H9 (cell line): Measurements from ENCODE around the gene RCAN2. TPM values are rescaled to one million over a fixed set of nuclear protein-coding genes. Genes with fewer than 3 reads are reported as not detected.

Experiments
- DNase-seq: peaks from one replicate; pipeline ENCODE4 v3.0.0-alpha.2; 2017
- H2AFZ ChIP-seq: one replicate; pipeline ENCODE4 v1.6.1; 2013; ENCODE audit warnings: mild to moderate bottlenecking, low read length, control low read depth, moderate library complexity
- H2AK5ac ChIP-seq: 2 replicates; pipeline ENCODE4 v1.6.1; 2013; ENCODE audit warnings: low read length, control low read depth, mixed read lengths; ENCODE audit not compliant: insufficient read length
- H2BK120ac ChIP-seq: one replicate; pipeline ENCODE4 v1.6.1; 2013; ENCODE audit warnings: low read depth, mild to moderate bottlenecking, low read length, control low read depth, inconsistent platforms; ENCODE audit not compliant: poor library complexity, severe bottlenecking
- H2BK12ac ChIP-seq: 2 replicates; pipeline ENCODE4 v1.6.1; 2013; ENCODE audit warnings: low read length, control low read depth, mixed read lengths, low read depth; ENCODE audit not compliant: insufficient read length
- H2BK15ac ChIP-seq: 2 replicates; pipeline ENCODE4 v1.6.1; 2013; ENCODE audit warnings: low read depth, low read length, control low read depth
- H2BK20ac ChIP-seq: one replicate; pipeline ENCODE4 v1.6.1; 2013; ENCODE audit warnings: low read depth, mild to moderate bottlenecking, low read length, control low read depth, inconsistent platforms; ENCODE audit not compliant: poor library complexity, severe bottlenecking
- H2BK5ac ChIP-seq: 2 replicates; pipeline ENCODE4 v1.6.1; 2013; ENCODE audit warnings: low read length, control low read depth, mixed read lengths; ENCODE audit not compliant: insufficient read length
- H3K14ac ChIP-seq: 2 replicates; pipeline ENCODE4 v1.6.1; 2013; ENCODE audit warnings: low read length, control low read depth; ENCODE audit not compliant: insufficient read depth
- H3K18ac ChIP-seq: 2 replicates; pipeline ENCODE4 v1.6.1; 2013; ENCODE audit warnings: low read depth, mild to moderate bottlenecking, mixed read lengths, low read length, control low read depth; ENCODE audit not compliant: insufficient read length
- H3K23ac ChIP-seq: 2 replicates; pipeline ENCODE4 v1.6.1; 2013; ENCODE audit warnings: low read length, control low read depth, mixed read lengths, low read depth; ENCODE audit not compliant: insufficient read length
- H3K23me2 ChIP-seq: 2 replicates; pipeline ENCODE4 v1.6.1; 2013; ENCODE audit warnings: low read depth, mild to moderate bottlenecking, mixed read lengths, low read length, control low read depth; ENCODE audit not compliant: insufficient read length, poor library complexity, severe bottlenecking
- H3K27ac ChIP-seq: 2 replicates; pipeline ENCODE4 v1.5.1; 2013; ENCODE audit warnings: low read length, control low read depth, mixed read lengths, low read depth; ENCODE audit not compliant: insufficient read length
- H3K27me3 ChIP-seq: 2 replicates; pipeline ENCODE4 v1.6.1; 2013; ENCODE audit warnings: low read length, control low read depth, inconsistent platforms; ENCODE audit not compliant: insufficient read depth
- H3K4ac ChIP-seq: 2 replicates; pipeline ENCODE4 v1.6.1; 2013; ENCODE audit warnings: low read depth, mild to moderate bottlenecking, control low read depth, inconsistent platforms, low read length, moderate library complexity
- H3K4me1 ChIP-seq: 2 replicates; pipeline ENCODE4 v1.6.1; 2013; ENCODE audit warnings: low read length, control low read depth, inconsistent platforms; ENCODE audit not compliant: insufficient read depth
- H3K4me2 ChIP-seq: 2 replicates; pipeline ENCODE4 v1.6.1; 2013; ENCODE audit warnings: low read length, control low read depth, mixed read lengths; ENCODE audit not compliant: insufficient read length, insufficient read depth
- H3K56ac ChIP-seq: 2 replicates; pipeline ENCODE4 v1.6.1; 2013; ENCODE audit warnings: low read depth, mild to moderate bottlenecking, mixed read lengths, low read length, control low read depth; ENCODE audit not compliant: insufficient read length
- H3K79me1 ChIP-seq: 2 replicates; pipeline ENCODE4 v1.6.1; 2013; ENCODE audit warnings: low read depth, mild to moderate bottlenecking, moderate library complexity, low read length, control low read depth, inconsistent platforms; ENCODE audit not compliant: insufficient read depth, poor library complexity, severe bottlenecking
- H3K79me2 ChIP-seq: 2 replicates; pipeline ENCODE4 v1.6.1; 2013; ENCODE audit warnings: low read length, control low read depth, inconsistent platforms; ENCODE audit not compliant: insufficient read depth
- H3K9ac ChIP-seq: 2 replicates; pipeline ENCODE4 v1.6.1; 2013; ENCODE audit warnings: low read length, control low read depth, mixed read lengths; ENCODE audit not compliant: insufficient read length; ENCODE audit errors: extremely low read depth
- H3K9me3 ChIP-seq: one replicate; pipeline ENCODE4 v1.6.1; 2013; ENCODE audit warnings: low read depth, low read length, inconsistent platforms; ENCODE audit not compliant: control insufficient read depth
- H3T11ph ChIP-seq: one replicate; pipeline ENCODE4 v1.6.1; 2013; ENCODE audit warnings: mild to moderate bottlenecking, low read length, control low read depth, inconsistent platforms
- H4K20me1 ChIP-seq: one replicate; pipeline ENCODE4 v1.6.1; 2013; ENCODE audit not compliant: control insufficient read depth, insufficient read length, insufficient read depth
- H4K5ac ChIP-seq: 2 replicates; pipeline ENCODE4 v1.6.1; 2013; ENCODE audit warnings: low read depth, mild to moderate bottlenecking, mixed read lengths, low read length, control low read depth; ENCODE audit not compliant: insufficient read length
- H4K8ac ChIP-seq: replicated peaks from 2 replicates; pipeline ENCODE4 v1.6.1; 2013; ENCODE audit warnings: low read length, control low read depth, mixed read lengths, low read depth; ENCODE audit not compliant: insufficient read length
- H4K91ac ChIP-seq: 2 replicates; pipeline ENCODE4 v1.6.1; 2013; ENCODE audit warnings: low read depth, mild to moderate bottlenecking, moderate library complexity, mixed read lengths, low read length, control low read depth; ENCODE audit not compliant: insufficient read length
- H3K27ac Mint-ChIP-seq, 3 experiments: 2 replicates in 2 of 3; 3 replicates in 1 of 3; pipeline ENCODE4 v1.8.0; 2020 to 2021; ENCODE audit warnings: mixed read lengths in 3 of 3, mild to moderate bottlenecking in 1 of 3, moderate library complexity in 1 of 3
- H3K27me3 Mint-ChIP-seq: 2 replicates; pipeline ENCODE4 v1.8.0; 2021; ENCODE audit warnings: low read depth, mild to moderate bottlenecking, moderate library complexity, mixed read lengths
- H3K36me3 Mint-ChIP-seq, 3 experiments: 2 replicates in 2 of 3; 3 replicates in 1 of 3; pipeline ENCODE4 v1.8.0; 2020 to 2021; ENCODE audit warnings: low read depth in 3 of 3, mixed read lengths in 3 of 3; ENCODE audit not compliant: insufficient read depth in 1 of 3
- H3K4me1 Mint-ChIP-seq, 2 experiments: 2 replicates each; pipeline ENCODE4 v1.8.0; 2020; ENCODE audit warnings: mixed read lengths in 2 of 2
- H3K4me3 Mint-ChIP-seq, 2 experiments: 2 replicates in 1 of 2; 3 replicates in 1 of 2; pipeline ENCODE4 v1.8.0; 2020 to 2021; ENCODE audit warnings: mild to moderate bottlenecking in 2 of 2, mixed read lengths in 2 of 2, moderate library complexity in 1 of 2
- H3K9me3 Mint-ChIP-seq, 2 experiments: 2 replicates in 1 of 2; 3 replicates in 1 of 2; pipeline ENCODE4 v1.8.0; 2020; ENCODE audit warnings: mild to moderate bottlenecking in 2 of 2, mixed read lengths in 2 of 2, moderate library complexity in 1 of 2
- WGBS: extraction: QIAGEN DNeasy Blood & Tissue Kit; methylation state at CpG from one replicate; pipeline ENCODE4 v1.1.7; 2013; ENCODE audit warnings: missing lambda C conversion rate, low lambda C conversion rate, mixed read lengths; ENCODE audit not compliant: insufficient read length; ENCODE audit errors: extremely low coverage; 5-methylcytosine and 5-hydroxymethylcytosine counted together
- total RNA-seq: library from RNA; stranded (reverse); gene quantifications from 2 replicates; pipeline ENCODE4 v1.2.1, GENCODE V29; 2021
- TF ChIP-seq, protein P1 (sequence below): fragments of 200-600 bp; sonication (generic); conservative IDR thresholded peaks from 3 replicates; pipeline ENCODE4 v1.8.0; 2021; ENCODE audit warnings: antibody characterized with exemption, mild to moderate bottlenecking

RCAN2 gene
- total RNA-seq, 1 experiment from 2014 or later, result 3.0 TPM

DNA sequence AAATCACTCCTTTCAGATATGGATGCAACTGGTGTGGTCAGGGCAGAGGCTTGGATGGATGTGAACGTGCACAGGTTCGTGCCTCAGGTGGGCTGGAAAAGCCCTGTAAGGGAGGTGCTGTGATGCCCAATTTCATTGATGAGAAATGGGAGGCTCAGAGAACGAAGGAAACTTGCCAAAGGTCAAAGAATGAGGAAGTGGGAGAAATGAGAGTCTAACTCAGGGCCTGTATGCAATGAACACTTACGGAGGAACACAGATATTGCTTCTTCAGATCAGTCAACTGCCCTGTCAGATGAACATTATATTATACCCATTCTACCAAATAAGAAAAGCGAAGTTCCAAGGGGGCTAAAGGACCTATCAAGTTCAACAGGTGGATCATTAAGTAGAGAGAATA lies 134.7 kb downstream of the RCAN2 start:
- H3K27ac ChIP-seq, result no peak overlapping the region
- H4K20me1 ChIP-seq, result no peaks in the 10 kb centered on the region
- H2BK120ac ChIP-seq, result no peak overlapping the region
- WGBS, result no CpG with 5 or more reads among the region's 5 CpGs
- no peak for DNase-seq
- TF ChIP-seq, protein P1, sequence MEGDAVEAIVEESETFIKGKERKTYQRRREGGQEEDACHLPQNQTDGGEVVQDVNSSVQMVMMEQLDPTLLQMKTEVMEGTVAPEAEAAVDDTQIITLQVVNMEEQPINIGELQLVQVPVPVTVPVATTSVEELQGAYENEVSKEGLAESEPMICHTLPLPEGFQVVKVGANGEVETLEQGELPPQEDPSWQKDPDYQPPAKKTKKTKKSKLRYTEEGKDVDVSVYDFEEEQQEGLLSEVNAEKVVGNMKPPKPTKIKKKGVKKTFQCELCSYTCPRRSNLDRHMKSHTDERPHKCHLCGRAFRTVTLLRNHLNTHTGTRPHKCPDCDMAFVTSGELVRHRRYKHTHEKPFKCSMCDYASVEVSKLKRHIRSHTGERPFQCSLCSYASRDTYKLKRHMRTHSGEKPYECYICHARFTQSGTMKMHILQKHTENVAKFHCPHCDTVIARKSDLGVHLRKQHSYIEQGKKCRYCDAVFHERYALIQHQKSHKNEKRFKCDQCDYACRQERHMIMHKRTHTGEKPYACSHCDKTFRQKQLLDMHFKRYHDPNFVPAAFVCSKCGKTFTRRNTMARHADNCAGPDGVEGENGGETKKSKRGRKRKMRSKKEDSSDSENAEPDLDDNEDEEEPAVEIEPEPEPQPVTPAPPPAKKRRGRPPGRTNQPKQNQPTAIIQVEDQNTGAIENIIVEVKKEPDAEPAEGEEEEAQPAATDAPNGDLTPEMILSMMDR, result no peak
- H3K9ac ChIP-seq, result no peak overlapping the region
- H3T11ph ChIP-seq, result no peak overlapping the region
- H3K4ac ChIP-seq, result no peak overlapping the region
- no peaks in the 10 kb centered on the region for H3K27me3 ChIP-seq
- H2BK15ac ChIP-seq, result no peak overlapping the region
- no peak overlapping the region for H3K14ac ChIP-seq
- no peak overlapping the region for H2AFZ ChIP-seq
- H3K79me2 ChIP-seq, result no peaks in the 10 kb centered on the region
- Mint-ChIP-seq H3K4me3 (no peak overlapping the region), H3K9me3 (no peaks in the 10 kb centered on the region), H3K36me3 (0 out of 7 replicates have a peak, but pooled peaks cover 0 to 3% (median 0%) of the 10 kb centered on the region in 3 experiments), H3K4me1 (peaks cover 18 to 29% of the 10 kb centered on the region in 2 experiments), H3K27ac (no peak overlapping the region), H3K27me3 (peaks cover 6% of the 10 kb centered on the region)
- H3K56ac ChIP-seq, result no peak overlapping the region
- H3K9me3 ChIP-seq, result no peaks in the 10 kb centered on the region
- H4K8ac ChIP-seq, result no peak overlapping the region
- H3K4me2 ChIP-seq, result no peak overlapping the region
- no peak overlapping the region for H4K5ac ChIP-seq
- H3K23me2 ChIP-seq, result no peaks in the 10 kb centered on the region
- H2BK5ac ChIP-seq, result no peak overlapping the region
- peaks cover 14% of the 10 kb centered on the region; the same call in 1 of the 2 replicates for H3K4me1 ChIP-seq
- H2AK5ac ChIP-seq, result no peak overlapping the region
- H3K23ac ChIP-seq, result no peak overlapping the region
- no peaks in the 10 kb centered on the region for H3K79me1 ChIP-seq
- H2BK12ac ChIP-seq, result no peak overlapping the region
- H4K91ac ChIP-seq, result no peak overlapping the region
- H2BK20ac ChIP-seq, result no peak overlapping the region
- no peak overlapping the region for H3K18ac ChIP-seq
